NOMO-1 treated with dmso at 0.1 percent for 144 hours (cell line): ENCODE measurements around the gene CLDN5.
A peak's percentile ranks its signal among the peaks of the same experiment; 100 is the strongest.

Source experiments
- DNase-seq: peaks from one replicate; lab custom pipeline; 2025; ENCODE audit not compliant: unreplicated experiment; lab: John Stamatoyannopoulos, UW

The CLDN5 gene

GRCh38 chr22:19483481-19484244 lies 40.5 kb downstream of the CLDN5 start:
- no peak for DNase-seq

- no peak for DNase-seq
Observed at GRCh38 chr22:19482297-19482696, 41.9 kb downstream of the CLDN5 start.

GRCh38 chr22:19480789-19481188 lies 43.4 kb downstream of the CLDN5 start:
- DNase-seq: no peak

- no peak for DNase-seq
Observed at GRCh38 chr22:19480173-19480568, 44.0 kb downstream of the CLDN5 start.

GRCh38 chr22:19479355-19480172 lies 44.6 kb downstream of the CLDN5 start, which contains the start of gene CDC45:
TSS of gene CDC45 (plus strand) at chr22:19479920. CDS start at chr22:19479969, 49 bp downstream.
- peak; percentile 100 for DNase-seq

GRCh38 chr22:19478901-19479354 lies 45.3 kb downstream of the CLDN5 start, which contains the start of gene UFD1:
TSS of gene UFD1 (minus strand) at chr22:19479193. CDS start at chr22:19479085, 108 bp downstream.
- peak; percentile 76 for DNase-seq

GRCh38 chr22:19478045-19478900 lies 45.9 kb downstream of the CLDN5 start:
- DNase-seq: no peak

GRCh38 chr22:19477321-19478044 lies 46.7 kb downstream of the CLDN5 start:
- no peak for DNase-seq

GRCh38 chr22:19476023-19476422 lies 48.2 kb downstream of the CLDN5 start:
- DNase-seq: no peak

GRCh38 chr22:19473578-19473977 lies 50.6 kb downstream of the CLDN5 start:
- no peak for DNase-seq
